WTC11 (cell line): ENCODE data around the gene MOSPD3.
A peak's percentile ranks its signal among the peaks of the same experiment; 100 is the strongest.

Experiments
- ATF3 ChIP-seq: sonication (generic); formaldehyde crosslinking; conservative IDR thresholded peaks from 2 replicates; pipeline ENCODE4 v1.8.1; 2022; ENCODE audit warnings: mild to moderate bottlenecking, missing genetic modification reagents
- CBFB ChIP-seq: sonication (generic); formaldehyde crosslinking; IDR thresholded peaks from 2 replicates; pipeline ENCODE4 v1.8.1; 2022; ENCODE audit warnings: mild to moderate bottlenecking, low read depth, missing genetic modification reagents
- CTCF ChIP-seq: fragments of 200-600 bp; IDR thresholded peaks from 2 replicates; pipeline ENCODE4 v1.8.0; 2022; ENCODE audit warnings: antibody characterized with exemption
- JUN ChIP-seq: sonication (generic); formaldehyde crosslinking; IDR thresholded peaks from 2 replicates; pipeline ENCODE4 v1.8.0; 2023; ENCODE audit warnings: mild to moderate bottlenecking, missing genetic modification reagents
- MAX ChIP-seq: sonication (generic); formaldehyde crosslinking; IDR thresholded peaks from 2 replicates; pipeline ENCODE4 v1.8.0; 2022; ENCODE audit warnings: mild to moderate bottlenecking, missing genetic modification reagents
- SP1 ChIP-seq: sonication (generic); formaldehyde crosslinking; conservative IDR thresholded peaks from 2 replicates; pipeline ENCODE4 v1.8.1; 2022; ENCODE audit warnings: missing genetic modification reagents

GRCh38 chr7:100573691-100574361 lies 38.5 kb upstream of the MOSPD3 start, which contains the start of gene SAP25:
- TF ChIP-seq SP1 (CRISPR knock-in tag) (no peak), CTCF (peak; percentile 67), JUN (CRISPR knock-in tag) (peak; percentile 54; the same call in 1 of the 2 replicates), MAX (CRISPR knock-in tag) (peak; percentile 94), ATF3 (no peak), CBFB (CRISPR knock-in tag) (no peak)
